HS-27A (cell line): ENCODE measurements around the gene SLC11A1.

ENCODE experiments used
- DNase-seq: peaks from one replicate; pipeline ENCODE4 v3.0.0-alpha.2; 2012; ENCODE audit warnings: low read depth, missing footprints

Gene SLC11A1

DNA sequence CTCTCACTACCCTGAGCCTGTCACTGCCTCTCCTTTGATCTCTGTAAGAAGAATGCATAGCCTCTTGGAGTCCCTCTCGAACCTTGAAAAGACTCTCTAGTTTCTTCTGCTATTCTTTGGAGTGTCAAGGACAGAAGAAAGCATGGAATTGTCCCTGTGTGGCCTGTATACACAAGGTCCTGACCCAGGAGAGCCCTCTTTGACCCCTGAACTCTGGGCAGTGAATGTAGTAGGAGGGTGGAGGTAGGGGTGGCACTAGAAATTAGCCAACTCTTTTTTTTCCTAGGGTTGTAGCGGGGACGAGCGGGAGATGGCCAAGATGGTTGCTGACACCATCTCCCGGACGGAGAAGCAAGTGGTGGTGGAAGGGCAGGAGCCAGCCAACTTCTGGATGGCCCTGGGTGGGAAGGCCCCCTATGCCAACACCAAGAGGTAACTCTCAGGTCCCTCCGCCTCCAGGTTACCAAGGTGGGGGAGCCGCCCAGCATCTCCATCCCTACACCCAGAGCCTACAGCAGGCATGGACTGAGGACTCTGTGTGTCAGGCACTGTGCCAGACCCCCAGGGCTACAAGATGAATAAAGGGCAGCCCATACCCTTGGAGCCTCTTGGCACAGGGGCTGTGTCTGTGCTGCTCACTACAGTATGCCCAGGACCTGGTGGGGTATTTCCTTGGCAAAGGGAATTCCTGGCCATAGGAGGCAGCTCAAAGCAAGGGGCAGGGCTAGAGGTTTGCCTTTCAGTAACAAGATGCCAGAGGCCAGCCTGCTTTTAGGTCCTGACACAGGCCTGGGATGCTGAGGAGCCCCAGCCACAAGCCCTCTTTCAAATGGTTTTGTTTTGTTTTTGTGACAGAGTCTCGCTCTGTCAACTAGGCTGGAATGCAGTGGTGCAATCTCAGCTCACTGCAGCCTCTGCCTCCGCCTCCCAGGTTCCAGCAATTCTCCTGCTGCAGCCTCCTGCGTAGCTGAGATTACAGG lies 53.2 kb downstream of the SLC11A1 start:
- DNase-seq: no peak

- no peak for DNase-seq
Observed at GRCh38 chr2:218436992-218437391, 54.9 kb downstream of the SLC11A1 start.

GRCh38 chr2:218437969-218438368 lies 55.9 kb downstream of the SLC11A1 start:
- no peak for DNase-seq

DNA sequence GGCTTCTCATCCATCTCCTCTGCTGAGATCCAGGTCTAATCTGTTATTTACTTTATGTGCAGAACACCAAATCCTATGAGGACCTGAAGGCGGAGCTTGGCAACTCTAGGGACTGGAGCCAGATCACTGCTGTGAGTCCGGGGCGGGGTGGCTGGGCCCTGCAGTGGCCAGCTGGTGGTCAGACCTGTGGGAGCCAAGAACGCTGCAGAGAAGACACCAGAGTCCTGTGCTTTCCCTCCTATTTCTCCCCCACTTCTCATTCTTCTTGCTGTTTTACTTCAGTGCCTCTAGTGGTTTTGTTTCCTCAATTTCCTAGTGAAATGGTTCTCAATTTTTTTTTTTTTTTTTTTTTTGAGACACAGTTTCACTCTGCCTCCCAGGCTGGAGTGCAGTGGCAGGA lies 56.5 kb downstream of the SLC11A1 start:
- DNase-seq: no peak

GRCh38 chr2:218444692-218445357 lies 62.8 kb downstream of the SLC11A1 start:
- no peak for DNase-seq

- DNase-seq: no peak
Observed at GRCh38 chr2:218445602-218446001, 63.5 kb downstream of the SLC11A1 start.
